ENCODE results near the gene ERGIC1. TPM values are rescaled to one million over a fixed set of nuclear protein-coding genes. Genes with fewer than 3 reads are reported as not detected.

ERGIC1 gene
- total and polyA plus RNA-seq, 2 experiments from 2014 or later: 25.2 to 92.2 TPM

GRCh38 chr5:172837640-172838039, 3.6 kb downstream of the ERGIC1 start:
- no peak overlapping the region for H2AFZ ChIP-seq
- H3K4me1 Mint-ChIP-seq: peaks cover 29% of the 10 kb centered on the region
- no peak overlapping the region for H3K4me3 ChIP-seq
- TF ChIP-seq CREB1 (CRISPR knock-in tag; IDR thresholded peaks at IDR 0.05; ENCODE audit: low read depth): no peak
- TF ChIP-seq STAT1 (IDR thresholded peaks at IDR 0.05; ENCODE audit: unreplicated experiment): no peak
- ATAC-seq (no peak), DNase-seq (ENCODE audit: low spot score) (no peak)
- H3K27ac Mint-ChIP-seq: no peak overlapping the region
- peaks cover 42% of the 10 kb centered on the region for H4K20me1 ChIP-seq (replicated peaks; ENCODE audit: insufficient read depth)
- no peaks in the 10 kb centered on the region; the same call in 1 of the 2 replicates for H3K36me3 ChIP-seq (ENCODE audit: insufficient read depth)
- peaks cover 4% of the 10 kb centered on the region for H3K27me3 Mint-ChIP-seq (ENCODE audit: insufficient read depth, low read depth, poor library complexity)
- no peaks in the 10 kb centered on the region for H3K9me2 ChIP-seq (ENCODE audit: insufficient read depth)
- peaks cover 7% of the 10 kb centered on the region; the same call in 1 of the 2 replicates for H3F3A ChIP-seq (replicated peaks; ENCODE audit: low read depth)
- H3K4me3 Mint-ChIP-seq: no peak overlapping the region
- no peak overlapping the region for H3K4me2 ChIP-seq
- no peaks in the 10 kb centered on the region for H3K27me3 ChIP-seq (ENCODE audit: insufficient read depth)
- H3K36me3 Mint-ChIP-seq (ENCODE audit: low read depth): peaks cover 23% of the 10 kb centered on the region
- peaks cover 20% of the 10 kb centered on the region for H3K4me1 ChIP-seq (ENCODE audit: insufficient read depth)
- H3K79me2 ChIP-seq (replicated peaks; ENCODE audit: insufficient read depth): peaks cover 81% of the 10 kb centered on the region
- no peaks in the 10 kb centered on the region; the same call in 2 of the 3 replicates for H3K9me3 Mint-ChIP-seq
- H3K27ac ChIP-seq (ENCODE audit: low read depth): no peak overlapping the region

DNA sequence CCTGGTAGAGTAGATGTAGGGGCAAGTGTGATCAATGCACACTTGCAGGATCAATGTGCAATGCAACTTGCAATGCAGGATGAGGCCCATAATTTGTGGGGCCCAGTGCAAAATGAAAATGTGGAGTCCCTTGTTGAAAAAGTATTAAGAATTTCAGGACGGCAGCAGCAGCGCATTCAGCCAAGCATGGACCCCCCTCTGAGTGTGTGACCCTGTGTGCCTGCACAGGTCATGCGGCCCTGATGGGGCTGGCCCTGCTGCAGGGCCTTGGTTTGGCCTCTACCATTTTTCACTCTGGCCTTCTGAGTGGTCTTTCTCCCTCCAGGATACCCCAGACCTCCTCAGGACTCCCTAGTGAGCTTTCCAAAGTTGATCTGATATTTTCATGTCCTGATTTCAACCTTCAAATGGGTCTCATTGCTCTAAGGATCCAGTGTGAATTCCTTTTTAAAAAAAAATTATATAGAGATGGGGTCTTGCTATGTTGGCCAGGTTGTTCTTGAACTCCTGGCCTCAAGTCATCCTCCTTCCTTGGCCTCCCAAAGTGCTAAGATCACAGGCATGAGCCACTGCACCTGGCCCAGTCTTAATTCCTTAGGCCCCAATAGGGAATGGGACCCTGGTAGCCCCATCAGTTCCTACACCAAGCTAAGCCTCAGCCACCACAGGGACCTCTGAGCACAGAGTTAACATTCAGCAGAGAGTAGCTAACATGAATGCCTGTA, 4.3 kb downstream of the ERGIC1 start:
- Histone ChIP-seq H3K4me1 (ENCODE audit: insufficient read depth) (peaks cover 15% of the 10 kb centered on the region), H3K9me2 (ENCODE audit: insufficient read depth) (no peaks in the 10 kb centered on the region), H3K36me3 (ENCODE audit: insufficient read depth) (no peaks in the 10 kb centered on the region; the same call in 1 of the 2 replicates), H3K79me2 (replicated peaks; ENCODE audit: insufficient read depth) (peaks cover 88% of the 10 kb centered on the region), H3K27me3 (ENCODE audit: insufficient read depth) (no peaks in the 10 kb centered on the region), H3F3A (replicated peaks; ENCODE audit: low read depth) (peaks cover 2% of the 10 kb centered on the region; the same call in 1 of the 2 replicates), H4K20me1 (replicated peaks; ENCODE audit: insufficient read depth) (peaks cover 49% of the 10 kb centered on the region), H3K4me2 (no peak overlapping the region), H3K27ac (ENCODE audit: low read depth) (no peak overlapping the region), H2AFZ (no peak overlapping the region), H3K4me3 (no peak overlapping the region)
- H3K27me3 Mint-ChIP-seq (ENCODE audit: insufficient read depth, low read depth, poor library complexity): no peaks in the 10 kb centered on the region
- TF ChIP-seq POLR2AphosphoS5 (IDR thresholded peaks at IDR 0.05; ENCODE audit: low read depth) (no peak), CTCF (conservative IDR thresholded peaks at IDR 0.05; ENCODE audit: low read depth in 2 of 2) (no peak), JUNB (IDR thresholded peaks at IDR 0.05; ENCODE audit: unreplicated experiment) (no peak)
- H3K36me3 Mint-ChIP-seq (ENCODE audit: low read depth): peaks cover 25% of the 10 kb centered on the region
- H3K9me3 Mint-ChIP-seq: no peaks in the 10 kb centered on the region; the same call in 2 of the 3 replicates
- DNase-seq (ENCODE audit: low spot score) (no peak), ATAC-seq (no peak)
- no peak overlapping the region for H3K27ac Mint-ChIP-seq
- H3K4me1 Mint-ChIP-seq: peaks cover 25% of the 10 kb centered on the region
- H3K4me3 Mint-ChIP-seq: no peak overlapping the region

GRCh38 chr5:172839669-172840431, 5.8 kb downstream of the ERGIC1 start:
- H3K4me1 ChIP-seq (ENCODE audit: insufficient read depth): peaks cover 13% of the 10 kb centered on the region
- no peak overlapping the region for H3K4me2 ChIP-seq
- H3K4me3 ChIP-seq: no peak overlapping the region
- Mint-ChIP-seq H3K36me3 (ENCODE audit: low read depth) (peaks cover 31% of the 10 kb centered on the region), H3K4me1 (peaks cover 29% of the 10 kb centered on the region), H3K4me3 (no peak overlapping the region), H3K27me3 (ENCODE audit: insufficient read depth, low read depth, poor library complexity) (peaks cover 2% of the 10 kb centered on the region), H3K27ac (no peak overlapping the region; the same call in 1 of the 2 replicates), H3K9me3 (no peaks in the 10 kb centered on the region; the same call in 2 of the 3 replicates)
- H3K36me3 ChIP-seq (ENCODE audit: insufficient read depth): no peaks in the 10 kb centered on the region; the same call in 1 of the 2 replicates
- no peak overlapping the region for H2AFZ ChIP-seq
- H4K20me1 ChIP-seq (replicated peaks; ENCODE audit: insufficient read depth): peaks cover 59% of the 10 kb centered on the region
- no peak overlapping the region for H3K27ac ChIP-seq (ENCODE audit: low read depth)
- ATAC-seq (no peak), DNase-seq (ENCODE audit: low spot score) (no peak)
- peaks cover 100% of the 10 kb centered on the region for H3K79me2 ChIP-seq (replicated peaks; ENCODE audit: insufficient read depth)
- H3K9me2 ChIP-seq (ENCODE audit: insufficient read depth): no peaks in the 10 kb centered on the region
- no peaks in the 10 kb centered on the region for H3F3A ChIP-seq (replicated peaks; ENCODE audit: low read depth)
- no peaks in the 10 kb centered on the region for H3K27me3 ChIP-seq (ENCODE audit: insufficient read depth)
- no peak for TF ChIP-seq EZH2phosphoT487 (IDR thresholded peaks at IDR 0.05; ENCODE audit: unreplicated experiment)
- TF ChIP-seq ZNF114 (CRISPR knock-in tag; IDR thresholded peaks at IDR 0.05): no peak
- TF ChIP-seq POLR2AphosphoS5 (IDR thresholded peaks at IDR 0.05; ENCODE audit: low read depth): no peak
